GM12878 (cell line): ENCODE data around the gene FXYD4.

Experiments
- CHD4 ChIP-seq: fragments of 200-600 bp; sonication (generic); IDR thresholded peaks from 2 replicates; pipeline ENCODE4 v1.6.1; 2016; ENCODE audit warnings: mild to moderate bottlenecking
- GABPA ChIP-seq: IDR thresholded peaks from 2 replicates; pipeline ENCODE4 v1.6.1; 2014; ENCODE audit warnings: antibody characterized with exemption, low read depth, mild to moderate bottlenecking, inconsistent platforms
- HDGF ChIP-seq: fragments of 450-650 bp; IDR thresholded peaks from 2 replicates; pipeline ENCODE4 v1.6.1; 2016; ENCODE audit warnings: antibody characterized with exemption
- JUNB ChIP-seq: IDR thresholded peaks from 2 replicates; pipeline ENCODE4 v1.6.1; 2016; ENCODE audit warnings: antibody characterized with exemption, mild to moderate bottlenecking
- NBN ChIP-seq: fragments of 450-650 bp; IDR thresholded peaks from 2 replicates; pipeline ENCODE4 v1.6.1; 2016
- POLR2AphosphoS5 ChIP-seq: IDR thresholded peaks from 2 replicates; pipeline ENCODE4 v1.6.1; 2011; ENCODE audit warnings: mild to moderate bottlenecking, low read length, inconsistent platforms
- SREBF2 ChIP-seq: IDR thresholded peaks from 2 replicates; pipeline ENCODE4 v1.6.1; 2012; ENCODE audit warnings: mild to moderate bottlenecking, low read length
- YBX1 ChIP-seq: fragments of 450-650 bp; IDR thresholded peaks from 2 replicates; pipeline ENCODE4 v1.6.1; 2016; ENCODE audit warnings: antibody characterized with exemption
- TF ChIP-seq, protein P1 (sequence below): fragments of 450-650 bp; IDR thresholded peaks from 2 replicates; pipeline ENCODE4 v1.6.1; 2017; ENCODE audit warnings: mild to moderate bottlenecking, low read depth, inconsistent platforms; ENCODE audit not compliant: poor library complexity, severe bottlenecking
- TF ChIP-seq, protein P2 (sequence below): fragments of 450-650 bp; formaldehyde crosslinking; IDR thresholded peaks from 2 replicates; pipeline ENCODE4 v1.4.0; 2022; ENCODE audit warnings: mild to moderate bottlenecking, moderate library complexity

DNA sequence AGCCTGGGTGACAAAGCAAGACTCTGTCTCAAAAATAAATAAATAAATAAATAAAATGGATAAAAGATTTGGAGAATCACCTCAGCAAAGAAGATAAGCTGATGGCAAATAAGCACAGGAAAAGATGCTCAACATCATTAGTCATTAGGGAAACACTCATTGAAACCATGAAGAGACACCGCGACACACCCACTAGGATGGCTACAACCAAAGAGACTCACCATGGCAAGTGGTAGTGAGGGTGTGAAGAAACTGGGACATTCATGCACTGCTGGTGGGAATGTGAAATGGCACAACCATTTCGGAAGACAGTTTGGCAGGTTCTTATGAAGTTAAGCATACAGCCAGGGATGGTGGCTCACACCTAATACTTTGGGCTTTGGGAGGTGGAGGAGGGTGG lies 37.8 kb upstream of the FXYD4 start:
- TF ChIP-seq, protein P1, sequence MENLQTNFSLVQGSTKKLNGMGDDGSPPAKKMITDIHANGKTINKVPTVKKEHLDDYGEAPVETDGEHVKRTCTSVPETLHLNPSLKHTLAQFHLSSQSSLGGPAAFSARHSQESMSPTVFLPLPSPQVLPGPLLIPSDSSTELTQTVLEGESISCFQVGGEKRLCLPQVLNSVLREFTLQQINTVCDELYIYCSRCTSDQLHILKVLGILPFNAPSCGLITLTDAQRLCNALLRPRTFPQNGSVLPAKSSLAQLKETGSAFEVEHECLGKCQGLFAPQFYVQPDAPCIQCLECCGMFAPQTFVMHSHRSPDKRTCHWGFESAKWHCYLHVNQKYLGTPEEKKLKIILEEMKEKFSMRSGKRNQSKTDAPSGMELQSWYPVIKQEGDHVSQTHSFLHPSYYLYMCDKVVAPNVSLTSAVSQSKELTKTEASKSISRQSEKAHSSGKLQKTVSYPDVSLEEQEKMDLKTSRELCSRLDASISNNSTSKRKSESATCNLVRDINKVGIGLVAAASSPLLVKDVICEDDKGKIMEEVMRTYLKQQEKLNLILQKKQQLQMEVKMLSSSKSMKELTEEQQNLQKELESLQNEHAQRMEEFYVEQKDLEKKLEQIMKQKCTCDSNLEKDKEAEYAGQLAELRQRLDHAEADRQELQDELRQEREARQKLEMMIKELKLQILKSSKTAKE, result no peak
- TF ChIP-seq POLR2AphosphoS5 (no peak), YBX1 (no peak), JUNB (no peak), SREBF2 (no peak), GABPA (no peak), CHD4 (no peak), HDGF (no peak), NBN (no peak)
- TF ChIP-seq, protein P2, sequence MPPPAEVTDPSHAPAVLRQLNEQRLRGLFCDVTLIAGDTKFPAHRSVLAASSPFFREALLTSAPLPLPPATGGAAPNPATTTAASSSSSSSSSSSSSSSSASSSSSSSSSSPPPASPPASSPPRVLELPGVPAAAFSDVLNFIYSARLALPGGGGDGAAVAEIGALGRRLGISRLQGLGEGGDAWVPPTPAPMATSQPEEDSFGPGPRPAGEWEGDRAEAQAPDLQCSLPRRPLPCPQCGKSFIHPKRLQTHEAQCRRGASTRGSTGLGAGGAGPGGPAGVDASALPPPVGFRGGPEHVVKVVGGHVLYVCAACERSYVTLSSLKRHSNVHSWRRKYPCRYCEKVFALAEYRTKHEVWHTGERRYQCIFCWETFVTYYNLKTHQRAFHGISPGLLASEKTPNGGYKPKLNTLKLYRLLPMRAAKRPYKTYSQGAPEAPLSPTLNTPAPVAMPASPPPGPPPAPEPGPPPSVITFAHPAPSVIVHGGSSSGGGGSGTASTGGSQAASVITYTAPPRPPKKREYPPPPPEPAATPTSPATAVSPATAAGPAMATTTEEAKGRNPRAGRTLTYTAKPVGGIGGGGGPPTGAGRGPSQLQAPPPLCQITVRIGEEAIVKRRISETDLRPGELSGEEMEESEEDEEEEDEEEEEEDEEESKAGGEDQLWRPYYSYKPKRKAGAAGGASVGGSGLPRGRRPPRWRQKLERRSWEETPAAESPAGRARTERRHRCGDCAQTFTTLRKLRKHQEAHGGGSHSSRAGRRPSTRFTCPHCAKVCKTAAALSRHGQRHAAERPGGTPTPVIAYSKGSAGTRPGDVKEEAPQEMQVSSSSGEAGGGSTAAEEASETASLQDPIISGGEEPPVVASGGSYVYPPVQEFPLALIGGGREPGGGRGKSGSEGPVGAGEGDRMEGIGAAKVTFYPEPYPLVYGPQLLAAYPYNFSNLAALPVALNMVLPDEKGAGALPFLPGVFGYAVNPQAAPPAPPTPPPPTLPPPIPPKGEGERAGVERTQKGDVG (CRISPR knock-in tag), result no peak
